Right lobe of liver (tissue), 4 donors: ENCODE data around the gene ACSF2.

Experiments used
- POLR2A ChIP-seq: fragments of 450-650 bp; IDR thresholded peaks from one replicate; pipeline ENCODE4 v1.6.1; 2017; ENCODE audit warnings: antibody characterized with exemption, mild to moderate bottlenecking
- TF ChIP-seq, protein P1 (sequence below), 4 donors: fragments of 200-600 bp in 3 of 4; fragments of 450-650 bp in 1 of 4; IDR thresholded peaks; one replicate each; pipeline versions ENCODE4 v1.5.1 to v1.8.0; 2016 to 2022; ENCODE audit warnings: antibody characterized with exemption in 4 of 4, mild to moderate bottlenecking in 2 of 4
- donor health status: DM: no; HTN: no; CAD: no.
- donor health status: DM: no; HTN: no; CAD: no.
- donor health status: DM: no; HTN: yes; CAD: no.

DNA sequence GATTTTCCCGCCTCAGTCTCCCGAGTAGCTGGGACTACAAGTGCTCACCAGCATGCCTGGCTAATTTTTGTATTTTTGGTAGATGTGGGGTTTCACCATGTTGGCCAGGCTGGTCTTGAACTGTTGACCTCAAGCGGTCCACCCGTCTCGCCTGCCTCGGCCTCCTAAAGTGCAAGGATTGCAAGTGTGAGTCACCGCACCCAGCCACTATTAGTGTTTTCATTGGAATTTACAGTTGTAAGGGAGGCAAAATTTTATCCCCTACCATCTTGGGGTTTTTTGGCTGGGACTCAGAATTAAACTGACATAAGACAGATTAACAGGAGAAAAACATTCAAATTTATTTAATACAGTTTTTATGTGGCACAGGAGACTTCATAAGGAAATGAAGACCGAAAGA lies 69.9 kb downstream of the ACSF2 start:
- TF ChIP-seq, protein P1, sequence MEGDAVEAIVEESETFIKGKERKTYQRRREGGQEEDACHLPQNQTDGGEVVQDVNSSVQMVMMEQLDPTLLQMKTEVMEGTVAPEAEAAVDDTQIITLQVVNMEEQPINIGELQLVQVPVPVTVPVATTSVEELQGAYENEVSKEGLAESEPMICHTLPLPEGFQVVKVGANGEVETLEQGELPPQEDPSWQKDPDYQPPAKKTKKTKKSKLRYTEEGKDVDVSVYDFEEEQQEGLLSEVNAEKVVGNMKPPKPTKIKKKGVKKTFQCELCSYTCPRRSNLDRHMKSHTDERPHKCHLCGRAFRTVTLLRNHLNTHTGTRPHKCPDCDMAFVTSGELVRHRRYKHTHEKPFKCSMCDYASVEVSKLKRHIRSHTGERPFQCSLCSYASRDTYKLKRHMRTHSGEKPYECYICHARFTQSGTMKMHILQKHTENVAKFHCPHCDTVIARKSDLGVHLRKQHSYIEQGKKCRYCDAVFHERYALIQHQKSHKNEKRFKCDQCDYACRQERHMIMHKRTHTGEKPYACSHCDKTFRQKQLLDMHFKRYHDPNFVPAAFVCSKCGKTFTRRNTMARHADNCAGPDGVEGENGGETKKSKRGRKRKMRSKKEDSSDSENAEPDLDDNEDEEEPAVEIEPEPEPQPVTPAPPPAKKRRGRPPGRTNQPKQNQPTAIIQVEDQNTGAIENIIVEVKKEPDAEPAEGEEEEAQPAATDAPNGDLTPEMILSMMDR (IDR thresholded peaks at IDR 0.05): no peak
- TF ChIP-seq POLR2A: no peak
